Stimulated activated CD4-positive, alpha-beta T cell treated with anti-CD3 and anti-CD28 coated beads, Interleukin-12 subunit alpha, Interleukin-12 subunit beta, amount 100 ng/mL, for 48 hours (primary cell): ENCODE data around the gene INPP4B.

Experiments
- DNase-seq, 3 donors: peaks; one replicate each; pipeline ENCODE4 v3.0.0-alpha.2; 2020; ENCODE audit warnings: low read depth in 2 of 3, low spot score in 1 of 3

INPP4B gene

DNA sequence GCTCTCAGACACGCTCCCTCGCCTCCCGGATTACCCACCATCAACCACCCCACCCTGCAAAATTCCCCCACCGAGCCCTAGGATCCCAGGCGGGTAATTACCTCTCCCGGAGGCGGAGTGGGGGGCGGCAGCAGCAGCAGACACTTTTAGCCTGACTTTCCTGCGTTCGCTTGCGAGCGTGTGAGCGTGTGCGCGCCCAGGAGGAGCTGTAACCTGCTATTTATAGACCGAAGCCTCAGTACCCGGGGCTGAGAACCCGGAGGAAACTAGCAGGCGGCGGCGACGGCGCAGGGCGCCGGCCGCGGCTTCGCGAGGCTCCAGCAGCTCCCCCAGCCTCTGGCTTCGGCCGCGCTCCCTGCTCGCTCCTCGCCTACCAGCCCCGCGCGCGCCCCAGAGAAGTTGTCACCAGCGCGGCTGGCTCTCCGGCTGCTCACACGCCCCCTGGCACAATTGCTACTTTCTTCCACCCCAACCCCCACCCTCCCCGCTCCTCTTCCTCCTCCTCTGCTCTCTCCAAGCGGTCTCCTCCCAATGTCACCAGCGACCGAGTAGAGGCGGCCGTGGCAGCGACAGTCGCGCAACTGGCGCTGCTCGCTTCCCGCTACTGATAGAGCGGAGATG lies at the start of gene INPP4B:
TSS of gene INPP4B (minus strand) at position 194 of the 621 bp plus-strand sequence.
- DNase-seq = peak in 2 of 3 donors; percentile 15 to 50

- no peak for DNase-seq
Measured at GRCh38 chr4:142893012-142893411, 46.9 kb upstream of the INPP4B start.

GRCh38 chr4:142886566-142886965 lies 40.5 kb upstream of the INPP4B start:
- DNase-seq = no peak

- DNase-seq = no peak
Measured at GRCh38 chr4:142883040-142883832, 37.1 kb upstream of the INPP4B start.

DNA sequence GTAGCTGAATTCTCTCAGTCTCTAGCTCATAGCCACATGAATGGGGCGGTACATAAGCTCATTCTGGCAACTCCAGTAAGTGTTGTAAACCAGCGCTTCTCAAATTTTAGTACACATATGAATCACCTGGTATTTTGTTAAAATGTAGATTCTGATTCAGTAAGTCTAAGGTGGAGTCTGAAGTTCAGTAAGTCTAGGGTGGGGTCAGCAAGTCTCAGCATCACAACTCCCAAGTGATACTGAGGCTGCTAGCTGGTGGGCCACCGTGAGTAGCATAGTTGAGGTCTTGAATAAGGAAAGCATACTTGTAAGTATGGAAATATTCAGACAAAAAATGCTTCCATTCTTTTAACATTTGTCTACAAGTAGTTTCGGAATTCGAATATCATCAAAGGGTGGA lies 36.1 kb upstream of the INPP4B start:
- DNase-seq = no peak

DNA sequence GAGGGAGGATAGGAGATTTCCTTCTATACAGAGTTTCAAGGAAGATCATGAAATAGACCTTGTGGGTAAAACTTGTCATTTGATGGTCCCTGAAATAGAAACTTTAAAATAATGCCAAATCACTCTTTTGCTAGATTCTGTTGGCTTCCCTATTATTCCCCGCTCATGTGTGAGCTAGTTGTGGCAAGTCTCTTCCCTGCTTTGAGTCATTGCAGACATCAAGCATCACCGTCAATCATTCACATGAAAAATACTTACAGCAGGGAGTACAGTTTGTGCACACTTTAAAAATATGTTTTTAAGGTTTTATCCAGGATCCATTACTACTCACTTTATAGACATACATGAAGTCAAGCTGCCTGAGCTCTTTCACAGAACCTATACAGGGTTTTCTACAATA lies 35.2 kb upstream of the INPP4B start:
- no peak for DNase-seq

DNA sequence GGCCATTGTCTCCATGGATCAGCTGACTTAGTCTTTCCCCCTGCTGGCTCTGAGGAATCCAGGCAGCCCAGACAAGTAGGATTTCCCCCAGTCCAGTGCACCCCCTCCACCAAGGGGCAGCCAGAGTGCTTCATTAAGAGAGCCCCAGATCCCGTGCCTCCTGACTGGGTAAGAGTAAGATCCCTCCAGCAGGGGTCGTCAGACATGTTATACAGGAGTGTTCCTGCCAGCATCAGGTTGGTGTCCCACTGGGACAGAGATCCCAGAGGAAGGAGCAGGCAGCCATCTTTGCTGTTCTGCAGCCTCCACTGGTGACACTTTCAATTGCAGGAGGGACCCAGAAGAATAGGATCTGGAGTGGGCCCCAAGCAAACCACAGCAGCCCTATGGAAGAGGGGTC lies 29.0 kb upstream of the INPP4B start:
- DNase-seq = no peak

GRCh38 chr4:142874684-142875083 lies 28.6 kb upstream of the INPP4B start:
- no peak for DNase-seq

- DNase-seq = no peak
Measured at GRCh38 chr4:142866685-142867084, 20.6 kb upstream of the INPP4B start.

- no peak for DNase-seq
Measured at GRCh38 chr4:142861351-142861750, 15.2 kb upstream of the INPP4B start.

DNA sequence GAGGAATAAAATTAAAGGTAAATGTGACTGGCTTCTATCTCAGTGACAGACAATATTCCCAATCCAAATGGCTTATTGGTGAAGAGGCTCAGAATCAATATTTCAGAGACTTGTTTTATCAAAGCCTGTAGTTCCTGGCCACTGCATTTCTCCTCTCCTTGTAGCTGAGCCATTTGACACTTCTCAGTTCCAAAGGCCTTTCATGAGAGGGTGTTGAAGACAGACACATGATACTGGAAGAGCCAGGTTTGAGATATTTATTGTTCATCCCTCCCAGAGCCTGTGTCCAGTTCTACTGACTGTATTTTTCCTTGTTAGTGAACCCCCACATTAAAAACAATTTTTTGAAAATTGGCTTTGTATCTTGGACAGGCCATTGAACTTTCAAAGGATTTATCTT lies 12.9 kb upstream of the INPP4B start:
- DNase-seq = no peak

- DNase-seq = no peak
Measured at GRCh38 chr4:142858446-142858845, 12.3 kb upstream of the INPP4B start.

DNA sequence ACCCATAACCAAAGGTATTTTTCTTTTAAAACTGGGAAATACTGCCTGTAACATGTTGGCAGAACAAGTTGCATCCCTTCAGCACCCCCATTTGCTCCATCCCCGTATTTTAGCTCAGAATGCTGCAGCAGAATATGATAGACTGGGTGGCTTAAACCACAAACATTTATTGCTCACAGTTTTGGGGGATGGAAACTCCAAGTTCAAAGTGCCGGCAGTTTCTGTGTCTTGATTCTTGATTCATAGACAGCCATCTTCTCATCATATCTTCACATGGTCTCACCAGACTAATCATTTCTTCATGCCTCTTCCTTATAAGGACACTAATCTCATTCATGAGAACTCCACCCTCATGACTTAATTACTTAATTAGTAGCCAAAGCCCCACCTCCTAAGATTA lies 10.5 kb upstream of the INPP4B start:
- DNase-seq = no peak

GRCh38 chr4:142850478-142850877 lies 4.4 kb upstream of the INPP4B start:
- no peak for DNase-seq

DNA sequence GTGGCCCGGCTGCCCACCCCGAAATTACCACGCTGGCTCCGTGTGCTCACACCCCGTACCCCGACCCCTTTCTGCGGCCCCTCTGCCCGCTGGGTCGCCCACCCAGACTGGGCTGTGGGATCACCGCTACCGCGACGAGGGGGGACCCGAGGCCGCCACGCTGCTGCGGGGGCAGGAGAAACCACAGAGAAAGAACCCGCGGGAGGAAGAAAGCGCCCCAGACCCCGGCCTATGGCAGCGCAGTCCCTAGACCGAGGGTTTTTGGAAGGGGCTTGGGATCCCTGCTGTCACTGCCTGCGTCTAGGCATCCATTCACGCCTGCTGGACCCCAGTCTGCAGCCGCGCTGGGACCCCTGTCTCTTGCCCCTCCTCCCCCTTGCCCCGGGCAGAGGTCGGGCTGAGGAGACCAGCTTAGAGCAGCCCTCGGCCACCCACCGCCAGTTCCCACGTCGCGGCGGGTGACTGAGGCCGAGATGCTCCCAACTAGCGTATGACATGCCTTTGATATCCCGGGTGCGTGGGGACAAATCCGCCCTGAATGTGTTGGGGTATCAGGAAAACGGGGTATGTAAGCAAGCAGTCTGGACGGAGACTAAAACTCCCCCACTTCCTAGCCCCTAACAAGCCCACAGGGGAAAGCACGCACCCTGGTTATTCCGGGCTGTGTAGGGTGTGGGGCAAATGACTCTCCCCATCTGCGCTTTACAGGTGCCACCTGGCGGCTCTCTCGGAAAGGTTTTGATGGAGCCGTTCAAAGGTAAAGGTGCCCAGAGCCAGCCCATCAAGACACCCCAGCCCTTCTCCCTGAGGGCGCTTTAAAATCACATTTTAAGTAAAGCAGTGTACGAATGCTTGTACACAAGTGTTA lies 862 bp upstream of the INPP4B start:
- DNase-seq = peak; percentile 56 to 62 (median 59)

DNA sequence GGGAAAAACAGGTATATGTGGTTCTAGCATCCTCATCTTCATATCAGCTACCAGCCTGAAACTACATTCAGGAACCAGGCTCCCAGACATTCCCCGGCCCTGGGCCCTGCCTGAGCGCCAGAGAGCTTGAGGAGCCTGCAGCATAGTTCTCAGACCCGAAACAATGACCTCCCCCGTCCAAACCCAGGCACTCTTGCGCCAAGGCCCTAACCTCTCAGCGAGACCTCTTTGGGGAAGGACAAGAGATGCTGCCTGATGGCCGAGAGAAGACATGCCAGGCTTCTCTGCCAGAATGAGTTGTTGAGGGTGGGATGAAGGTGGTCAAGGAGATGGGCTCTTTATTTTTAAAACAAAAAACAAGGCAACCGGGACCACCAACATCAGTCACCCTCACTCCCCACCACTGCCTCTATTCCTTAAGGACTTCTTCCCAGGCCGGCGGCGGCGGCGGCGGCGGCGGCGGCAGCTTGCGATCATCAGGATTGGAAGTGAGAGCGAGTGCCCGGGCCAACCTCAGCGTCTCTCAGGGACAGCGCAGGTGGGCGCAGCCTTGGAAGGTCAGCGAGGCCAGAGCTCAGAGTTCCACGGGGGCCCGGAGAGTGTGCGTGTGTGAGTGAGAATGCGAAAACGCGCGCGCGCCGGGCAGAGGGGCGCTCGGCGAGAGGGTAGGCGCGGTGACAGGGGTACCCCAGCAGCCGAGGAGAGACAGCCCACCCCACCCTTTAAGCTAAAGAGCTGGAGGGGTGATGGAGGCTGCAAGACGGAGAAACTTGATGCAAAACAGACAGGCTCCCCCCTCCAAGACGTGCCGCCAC lies 601 bp downstream of the INPP4B start:
- DNase-seq = peak in 1 of 3 donors; percentile 2

- no peak for DNase-seq
Measured at GRCh38 chr4:142844782-142845181, 1.3 kb downstream of the INPP4B start.

- DNase-seq = no peak
Measured at GRCh38 chr4:142840516-142841123, 5.5 kb downstream of the INPP4B start.

DNA sequence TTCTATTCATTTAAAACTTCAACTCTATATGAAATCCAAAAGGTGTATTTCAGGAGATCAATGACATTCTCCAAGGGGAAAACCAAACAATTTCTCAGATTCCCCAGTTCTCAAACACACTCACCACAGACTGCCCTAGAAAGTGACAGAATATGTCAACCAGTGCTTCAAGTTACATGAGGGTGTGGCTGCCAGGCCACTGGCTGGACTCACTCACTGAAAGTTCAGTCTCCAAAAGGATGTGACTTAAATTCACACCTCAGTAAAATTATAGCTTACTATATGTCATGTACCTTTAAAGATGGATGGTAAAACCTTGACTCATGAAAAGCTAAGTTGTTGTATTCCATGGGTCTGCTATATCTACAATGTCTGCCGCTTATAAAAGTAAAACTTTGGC lies 7.3 kb downstream of the INPP4B start:
- DNase-seq = no peak

GRCh38 chr4:142832022-142832421 lies 14.1 kb downstream of the INPP4B start:
- DNase-seq = no peak
